ENCODE data around the gene COL4A1. TPM values are rescaled to one million over a fixed set of nuclear protein-coding genes. Genes with fewer than 3 reads are reported as not detected.
A peak's percentile ranks its signal among the peaks of the same experiment; 100 is the strongest.

Gene COL4A1
- total RNA-seq, 1 donor from 2014 or later = 27.5 TPM

GRCh38 chr13:110234532-110234931, 72.4 kb downstream of the COL4A1 start:
- ATAC-seq = no peak

GRCh38 chr13:110233951-110234280, 73.0 kb downstream of the COL4A1 start:
- no peak for ATAC-seq

GRCh38 chr13:110233181-110233950, 73.6 kb downstream of the COL4A1 start:
- ATAC-seq = no peak

- no peak for ATAC-seq
Measured at GRCh38 chr13:110232756-110233155, 74.2 kb downstream of the COL4A1 start.

GRCh38 chr13:110232142-110232541, 74.8 kb downstream of the COL4A1 start:
- ATAC-seq = no peak

- ATAC-seq = no peak
Measured at GRCh38 chr13:110231348-110232047, 75.5 kb downstream of the COL4A1 start.

GRCh38 chr13:110230661-110231347, 76.2 kb downstream of the COL4A1 start:
- ATAC-seq = no peak

- no peak for ATAC-seq
Measured at GRCh38 chr13:110229905-110230563, 76.9 kb downstream of the COL4A1 start.

GRCh38 chr13:110228936-110229904, 77.7 kb downstream of the COL4A1 start:
- ATAC-seq = no peak

- ATAC-seq = no peak
Measured at GRCh38 chr13:110227864-110228643, 78.9 kb downstream of the COL4A1 start.

GRCh38 chr13:110227416-110227815, 79.5 kb downstream of the COL4A1 start:
- no peak for ATAC-seq

- no peak for ATAC-seq
Measured at GRCh38 chr13:110225609-110226574, 81.1 kb downstream of the COL4A1 start.

- no peak for ATAC-seq
Measured at GRCh38 chr13:110225003-110225402, 82.0 kb downstream of the COL4A1 start.

- no peak for ATAC-seq
Measured at GRCh38 chr13:110224519-110224918, 82.4 kb downstream of the COL4A1 start.

- ATAC-seq = peak; percentile 36
Measured at GRCh38 chr13:110221406-110222117, 85.4 kb downstream of the COL4A1 start.

- ATAC-seq = no peak
Measured at GRCh38 chr13:110220471-110220870, 86.5 kb downstream of the COL4A1 start.

GRCh38 chr13:110218581-110219201, 88.3 kb downstream of the COL4A1 start:
- no peak for ATAC-seq

- ATAC-seq = no peak
Measured at GRCh38 chr13:110217811-110218210, 89.1 kb downstream of the COL4A1 start.

GRCh38 chr13:110217085-110217484, 89.9 kb downstream of the COL4A1 start:
- ATAC-seq = no peak
